ENCODE data around the gene TSPAN9. TPM values are rescaled to one million over a fixed set of nuclear protein-coding genes. Genes with fewer than 3 reads are reported as not detected.

The TSPAN9 gene
- total and polyA plus RNA-seq, 2 experiments from 2014 or later, result 6.0 to 31.5 TPM

DNA sequence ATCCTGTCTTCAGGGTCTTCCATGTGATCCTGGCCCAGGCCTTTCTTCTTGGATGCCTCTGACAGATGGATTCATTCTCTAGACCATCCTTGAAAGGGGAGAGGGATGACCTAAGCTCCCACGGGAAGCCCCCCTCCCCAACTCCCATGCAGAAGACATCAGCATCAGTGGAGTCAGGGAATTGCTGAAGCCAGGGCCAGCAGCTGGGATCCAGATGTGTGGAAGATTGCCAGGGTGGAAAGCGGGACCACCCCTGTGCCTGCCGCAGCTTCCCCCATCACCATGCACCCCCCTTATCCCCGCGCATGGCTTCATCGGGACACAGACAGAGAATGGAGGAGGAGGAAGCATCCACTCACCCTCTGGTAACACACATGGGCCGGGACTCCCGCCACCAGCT lies 230.2 kb downstream of the TSPAN9 start:
- Mint-ChIP-seq H3K4me1 (peaks cover 6% of the 10 kb centered on the region), H3K27me3 (ENCODE audit: insufficient read depth, low read depth, poor library complexity) (peaks cover 29% of the 10 kb centered on the region), H3K9me3 (no peaks in the 10 kb centered on the region), H3K36me3 (ENCODE audit: low read depth) (no peaks in the 10 kb centered on the region), H3K4me3 (no peak overlapping the region), H3K27ac (no peak overlapping the region)
- H3K36me3 ChIP-seq (ENCODE audit: insufficient read depth), result no peaks in the 10 kb centered on the region
- no peaks in the 10 kb centered on the region for H3K27me3 ChIP-seq (ENCODE audit: insufficient read depth)
- H2AFZ ChIP-seq, result no peak overlapping the region
- ATAC-seq (no peak), DNase-seq (ENCODE audit: low spot score) (no peak)
- no peaks in the 10 kb centered on the region for H4K20me1 ChIP-seq (replicated peaks; ENCODE audit: insufficient read depth)
- no peak overlapping the region for H3K4me3 ChIP-seq
- H3K79me2 ChIP-seq (replicated peaks; ENCODE audit: insufficient read depth), result no peaks in the 10 kb centered on the region
- no peaks in the 10 kb centered on the region for H3K9me2 ChIP-seq (ENCODE audit: insufficient read depth)
- no peak overlapping the region for H3K4me2 ChIP-seq
- no peaks in the 10 kb centered on the region for H3K4me1 ChIP-seq (ENCODE audit: insufficient read depth)
- H3F3A ChIP-seq (replicated peaks; ENCODE audit: low read depth), result no peaks in the 10 kb centered on the region
- TF ChIP-seq JUNB (IDR thresholded peaks at IDR 0.05; ENCODE audit: unreplicated experiment) (no peak), ZNF331 (CRISPR knock-in tag; IDR thresholded peaks at IDR 0.05; ENCODE audit: low read depth) (no peak), EZH2 (IDR thresholded peaks at IDR 0.05; ENCODE audit: low read depth, unreplicated experiment) (no peak), POLR2AphosphoS5 (IDR thresholded peaks at IDR 0.05; ENCODE audit: low read depth) (no peak), STAT1 (IDR thresholded peaks at IDR 0.05; ENCODE audit: unreplicated experiment) (no peak), EZH2phosphoT487 (IDR thresholded peaks at IDR 0.05; ENCODE audit: unreplicated experiment) (no peak)
- TF ChIP-seq, protein P1, sequence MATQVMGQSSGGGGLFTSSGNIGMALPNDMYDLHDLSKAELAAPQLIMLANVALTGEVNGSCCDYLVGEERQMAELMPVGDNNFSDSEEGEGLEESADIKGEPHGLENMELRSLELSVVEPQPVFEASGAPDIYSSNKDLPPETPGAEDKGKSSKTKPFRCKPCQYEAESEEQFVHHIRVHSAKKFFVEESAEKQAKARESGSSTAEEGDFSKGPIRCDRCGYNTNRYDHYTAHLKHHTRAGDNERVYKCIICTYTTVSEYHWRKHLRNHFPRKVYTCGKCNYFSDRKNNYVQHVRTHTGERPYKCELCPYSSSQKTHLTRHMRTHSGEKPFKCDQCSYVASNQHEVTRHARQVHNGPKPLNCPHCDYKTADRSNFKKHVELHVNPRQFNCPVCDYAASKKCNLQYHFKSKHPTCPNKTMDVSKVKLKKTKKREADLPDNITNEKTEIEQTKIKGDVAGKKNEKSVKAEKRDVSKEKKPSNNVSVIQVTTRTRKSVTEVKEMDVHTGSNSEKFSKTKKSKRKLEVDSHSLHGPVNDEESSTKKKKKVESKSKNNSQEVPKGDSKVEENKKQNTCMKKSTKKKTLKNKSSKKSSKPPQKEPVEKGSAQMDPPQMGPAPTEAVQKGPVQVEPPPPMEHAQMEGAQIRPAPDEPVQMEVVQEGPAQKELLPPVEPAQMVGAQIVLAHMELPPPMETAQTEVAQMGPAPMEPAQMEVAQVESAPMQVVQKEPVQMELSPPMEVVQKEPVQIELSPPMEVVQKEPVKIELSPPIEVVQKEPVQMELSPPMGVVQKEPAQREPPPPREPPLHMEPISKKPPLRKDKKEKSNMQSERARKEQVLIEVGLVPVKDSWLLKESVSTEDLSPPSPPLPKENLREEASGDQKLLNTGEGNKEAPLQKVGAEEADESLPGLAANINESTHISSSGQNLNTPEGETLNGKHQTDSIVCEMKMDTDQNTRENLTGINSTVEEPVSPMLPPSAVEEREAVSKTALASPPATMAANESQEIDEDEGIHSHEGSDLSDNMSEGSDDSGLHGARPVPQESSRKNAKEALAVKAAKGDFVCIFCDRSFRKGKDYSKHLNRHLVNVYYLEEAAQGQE (IDR thresholded peaks at IDR 0.05; ENCODE audit: unreplicated experiment), result no peak
- no peak overlapping the region for H3K27ac ChIP-seq (ENCODE audit: low read depth)

DNA sequence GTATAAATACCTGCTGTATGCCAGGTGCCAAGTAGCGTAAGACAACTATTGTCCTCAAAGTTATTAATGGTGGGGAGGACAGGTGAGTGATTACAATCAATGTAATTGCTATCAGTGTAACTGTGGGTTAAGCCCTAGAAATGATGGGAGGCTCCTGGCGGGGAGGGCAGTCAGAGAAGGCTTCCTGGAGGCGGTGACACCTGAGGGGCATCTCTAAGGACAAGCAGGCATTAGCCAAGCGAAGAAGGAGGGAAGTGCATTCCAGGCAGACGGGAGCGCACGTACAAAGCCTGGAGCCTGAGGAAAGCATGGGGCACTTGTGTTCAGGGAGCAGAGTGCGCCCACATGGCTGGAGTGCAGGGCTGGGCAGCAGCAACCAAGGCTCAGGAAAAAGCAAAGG lies 230.9 kb downstream of the TSPAN9 start:
- H3K27me3 Mint-ChIP-seq (ENCODE audit: insufficient read depth, low read depth, poor library complexity), result peaks cover 26% of the 10 kb centered on the region
- Histone ChIP-seq H3K36me3 (ENCODE audit: insufficient read depth) (no peaks in the 10 kb centered on the region), H3K27me3 (ENCODE audit: insufficient read depth) (no peaks in the 10 kb centered on the region), H2AFZ (no peak overlapping the region), H3K27ac (ENCODE audit: low read depth) (no peak overlapping the region), H3K9me2 (ENCODE audit: insufficient read depth) (no peaks in the 10 kb centered on the region), H4K20me1 (replicated peaks; ENCODE audit: insufficient read depth) (no peaks in the 10 kb centered on the region), H3F3A (replicated peaks; ENCODE audit: low read depth) (no peaks in the 10 kb centered on the region), H3K4me1 (ENCODE audit: insufficient read depth) (no peaks in the 10 kb centered on the region), H3K4me3 (no peak overlapping the region), H3K4me2 (no peak overlapping the region), H3K79me2 (replicated peaks; ENCODE audit: insufficient read depth) (no peaks in the 10 kb centered on the region)
- no peak overlapping the region for H3K27ac Mint-ChIP-seq
- no peaks in the 10 kb centered on the region for H3K36me3 Mint-ChIP-seq (ENCODE audit: low read depth)
- H3K4me3 Mint-ChIP-seq, result no peak overlapping the region
- H3K9me3 Mint-ChIP-seq, result no peaks in the 10 kb centered on the region
- no peak for TF ChIP-seq EZH2phosphoT487 (IDR thresholded peaks at IDR 0.05; ENCODE audit: unreplicated experiment)
- no peak for DNase-seq (ENCODE audit: low spot score)
- H3K4me1 Mint-ChIP-seq, result peaks cover 6% of the 10 kb centered on the region
- no peak for ATAC-seq

DNA sequence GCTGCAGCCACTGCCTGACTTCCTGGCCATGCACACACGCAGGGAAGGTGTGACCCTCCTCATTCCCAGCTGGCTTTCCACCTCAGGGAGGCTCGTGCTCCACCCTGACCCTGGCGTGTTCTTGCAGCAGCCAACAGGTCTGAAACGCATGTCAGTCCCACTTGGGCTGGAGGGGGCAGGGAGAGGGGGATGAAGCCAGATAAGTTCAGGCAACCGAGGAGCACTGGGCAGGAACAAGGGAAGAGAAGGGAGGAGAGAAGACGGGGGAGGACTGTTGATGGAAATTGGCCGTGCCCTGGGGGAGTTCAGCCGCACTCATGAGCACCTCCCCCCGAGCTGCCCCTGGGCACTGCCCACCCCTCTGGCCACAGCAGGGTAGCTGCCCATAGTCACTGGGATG lies 231.4 kb downstream of the TSPAN9 start:
- Histone ChIP-seq H3K4me2 (no peak overlapping the region), H3K36me3 (ENCODE audit: insufficient read depth) (no peaks in the 10 kb centered on the region), H3K4me3 (no peak overlapping the region), H3K9me2 (ENCODE audit: insufficient read depth) (no peaks in the 10 kb centered on the region), H4K20me1 (replicated peaks; ENCODE audit: insufficient read depth) (no peaks in the 10 kb centered on the region), H3F3A (replicated peaks; ENCODE audit: low read depth) (no peaks in the 10 kb centered on the region), H3K4me1 (ENCODE audit: insufficient read depth) (no peaks in the 10 kb centered on the region), H3K27me3 (ENCODE audit: insufficient read depth) (no peaks in the 10 kb centered on the region), H2AFZ (no peak overlapping the region), H3K27ac (ENCODE audit: low read depth) (no peak overlapping the region), H3K79me2 (replicated peaks; ENCODE audit: insufficient read depth) (no peaks in the 10 kb centered on the region)
- Mint-ChIP-seq H3K9me3 (no peaks in the 10 kb centered on the region), H3K4me1 (peaks cover 6% of the 10 kb centered on the region), H3K4me3 (no peak overlapping the region), H3K27ac (no peak overlapping the region), H3K36me3 (ENCODE audit: low read depth) (no peaks in the 10 kb centered on the region), H3K27me3 (ENCODE audit: insufficient read depth, low read depth, poor library complexity) (peaks cover 28% of the 10 kb centered on the region)
- ATAC-seq, result no peak
- no peak for DNase-seq (ENCODE audit: low spot score)
- TF ChIP-seq, protein P2, sequence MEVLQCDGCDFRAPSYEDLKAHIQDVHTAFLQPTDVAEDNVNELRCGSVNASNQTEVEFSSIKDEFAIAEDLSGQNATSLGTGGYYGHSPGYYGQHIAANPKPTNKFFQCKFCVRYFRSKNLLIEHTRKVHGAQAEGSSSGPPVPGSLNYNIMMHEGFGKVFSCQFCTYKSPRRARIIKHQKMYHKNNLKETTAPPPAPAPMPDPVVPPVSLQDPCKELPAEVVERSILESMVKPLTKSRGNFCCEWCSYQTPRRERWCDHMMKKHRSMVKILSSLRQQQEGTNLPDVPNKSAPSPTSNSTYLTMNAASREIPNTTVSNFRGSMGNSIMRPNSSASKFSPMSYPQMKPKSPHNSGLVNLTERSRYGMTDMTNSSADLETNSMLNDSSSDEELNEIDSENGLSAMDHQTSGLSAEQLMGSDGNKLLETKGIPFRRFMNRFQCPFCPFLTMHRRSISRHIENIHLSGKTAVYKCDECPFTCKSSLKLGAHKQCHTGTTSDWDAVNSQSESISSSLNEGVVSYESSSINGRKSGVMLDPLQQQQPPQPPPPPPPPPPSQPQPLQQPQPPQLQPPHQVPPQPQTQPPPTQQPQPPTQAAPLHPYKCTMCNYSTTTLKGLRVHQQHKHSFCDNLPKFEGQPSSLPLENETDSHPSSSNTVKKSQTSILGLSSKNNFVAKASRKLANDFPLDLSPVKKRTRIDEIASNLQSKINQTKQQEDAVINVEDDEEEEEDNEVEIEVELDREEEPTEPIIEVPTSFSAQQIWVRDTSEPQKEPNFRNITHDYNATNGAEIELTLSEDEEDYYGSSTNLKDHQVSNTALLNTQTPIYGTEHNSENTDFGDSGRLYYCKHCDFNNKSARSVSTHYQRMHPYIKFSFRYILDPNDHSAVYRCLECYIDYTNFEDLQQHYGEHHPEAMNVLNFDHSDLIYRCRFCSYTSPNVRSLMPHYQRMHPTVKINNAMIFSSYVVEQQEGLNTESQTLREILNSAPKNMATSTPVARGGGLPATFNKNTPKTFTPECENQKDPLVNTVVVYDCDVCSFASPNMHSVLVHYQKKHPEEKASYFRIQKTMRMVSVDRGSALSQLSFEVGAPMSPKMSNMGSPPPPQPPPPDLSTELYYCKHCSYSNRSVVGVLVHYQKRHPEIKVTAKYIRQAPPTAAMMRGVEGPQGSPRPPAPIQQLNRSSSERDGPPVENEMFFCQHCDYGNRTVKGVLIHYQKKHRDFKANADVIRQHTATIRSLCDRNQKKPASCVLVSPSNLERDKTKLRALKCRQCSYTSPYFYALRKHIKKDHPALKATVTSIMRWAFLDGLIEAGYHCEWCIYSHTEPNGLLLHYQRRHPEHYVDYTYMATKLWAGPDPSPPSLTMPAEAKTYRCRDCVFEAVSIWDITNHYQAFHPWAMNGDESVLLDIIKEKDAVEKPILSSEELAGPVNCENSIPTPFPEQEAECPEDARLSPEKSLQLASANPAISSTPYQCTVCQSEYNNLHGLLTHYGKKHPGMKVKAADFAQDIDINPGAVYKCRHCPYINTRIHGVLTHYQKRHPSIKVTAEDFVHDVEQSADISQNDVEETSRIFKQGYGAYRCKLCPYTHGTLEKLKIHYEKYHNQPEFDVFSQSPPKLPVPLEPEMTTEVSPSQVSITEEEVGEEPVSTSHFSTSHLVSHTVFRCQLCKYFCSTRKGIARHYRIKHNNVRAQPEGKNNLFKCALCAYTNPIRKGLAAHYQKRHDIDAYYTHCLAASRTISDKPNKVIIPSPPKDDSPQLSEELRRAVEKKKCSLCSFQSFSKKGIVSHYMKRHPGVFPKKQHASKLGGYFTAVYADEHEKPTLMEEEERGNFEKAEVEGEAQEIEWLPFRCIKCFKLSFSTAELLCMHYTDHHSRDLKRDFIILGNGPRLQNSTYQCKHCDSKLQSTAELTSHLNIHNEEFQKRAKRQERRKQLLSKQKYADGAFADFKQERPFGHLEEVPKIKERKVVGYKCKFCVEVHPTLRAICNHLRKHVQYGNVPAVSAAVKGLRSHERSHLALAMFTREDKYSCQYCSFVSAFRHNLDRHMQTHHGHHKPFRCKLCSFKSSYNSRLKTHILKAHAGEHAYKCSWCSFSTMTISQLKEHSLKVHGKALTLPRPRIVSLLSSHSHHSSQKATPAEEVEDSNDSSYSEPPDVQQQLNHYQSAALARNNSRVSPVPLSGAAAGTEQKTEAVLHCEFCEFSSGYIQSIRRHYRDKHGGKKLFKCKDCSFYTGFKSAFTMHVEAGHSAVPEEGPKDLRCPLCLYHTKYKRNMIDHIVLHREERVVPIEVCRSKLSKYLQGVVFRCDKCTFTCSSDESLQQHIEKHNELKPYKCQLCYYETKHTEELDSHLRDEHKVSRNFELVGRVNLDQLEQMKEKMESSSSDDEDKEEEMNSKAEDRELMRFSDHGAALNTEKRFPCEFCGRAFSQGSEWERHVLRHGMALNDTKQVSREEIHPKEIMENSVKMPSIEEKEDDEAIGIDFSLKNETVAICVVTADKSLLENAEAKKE (CRISPR knock-in tag; IDR thresholded peaks at IDR 0.05), result no peak
- TF ChIP-seq NANOG (IDR thresholded peaks at IDR 0.05; ENCODE audit: borderline replicate concordance), result no peak
